Inferior parietal cortex (tissue), 1 donor: ENCODE results near the gene NACC1.

ENCODE experiments used
- DNase-seq: peaks from one replicate; pipeline ENCODE4 v3.0.0-alpha.2; 2016; ENCODE audit errors: extremely low spot score

The NACC1 gene

DNA sequence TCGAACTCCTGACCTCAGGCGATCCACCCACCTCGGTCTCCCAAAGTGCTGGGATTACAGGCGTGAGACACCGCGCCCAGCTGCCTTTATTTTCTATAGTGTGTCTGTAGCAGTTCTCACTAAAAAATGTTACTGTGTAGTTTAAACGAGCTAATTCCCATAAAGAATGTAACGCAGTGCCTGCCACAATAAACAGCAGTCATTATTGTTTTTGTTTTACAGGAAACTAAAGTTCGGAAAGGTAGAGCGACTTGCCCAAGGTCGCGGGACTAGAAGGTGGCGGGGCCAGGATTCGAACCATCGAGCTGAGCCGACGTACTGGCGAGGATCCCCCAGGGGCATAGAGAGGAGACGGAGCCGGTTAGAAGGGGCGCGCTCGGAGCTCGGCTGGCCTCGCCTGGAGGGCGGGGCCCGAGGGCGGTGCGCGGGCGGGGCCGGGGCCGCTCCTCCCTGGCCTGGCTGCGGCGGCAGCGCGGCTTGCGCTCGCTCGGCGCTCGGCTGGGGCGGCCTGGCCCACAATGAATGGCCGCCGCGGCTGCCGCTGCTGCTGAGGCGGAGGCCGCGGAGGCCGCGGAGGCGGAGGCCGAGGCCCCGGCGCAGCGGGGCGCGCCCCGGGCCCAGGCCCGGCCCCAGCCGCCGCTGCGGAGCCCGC lies at the start of gene NACC1:
NACC1 (plus strand) TSS at position 493 of the 652 bp plus-strand sequence. CDS start 16,944 bp downstream, outside the sequence.
- DNase-seq: peak; percentile 86

DNA sequence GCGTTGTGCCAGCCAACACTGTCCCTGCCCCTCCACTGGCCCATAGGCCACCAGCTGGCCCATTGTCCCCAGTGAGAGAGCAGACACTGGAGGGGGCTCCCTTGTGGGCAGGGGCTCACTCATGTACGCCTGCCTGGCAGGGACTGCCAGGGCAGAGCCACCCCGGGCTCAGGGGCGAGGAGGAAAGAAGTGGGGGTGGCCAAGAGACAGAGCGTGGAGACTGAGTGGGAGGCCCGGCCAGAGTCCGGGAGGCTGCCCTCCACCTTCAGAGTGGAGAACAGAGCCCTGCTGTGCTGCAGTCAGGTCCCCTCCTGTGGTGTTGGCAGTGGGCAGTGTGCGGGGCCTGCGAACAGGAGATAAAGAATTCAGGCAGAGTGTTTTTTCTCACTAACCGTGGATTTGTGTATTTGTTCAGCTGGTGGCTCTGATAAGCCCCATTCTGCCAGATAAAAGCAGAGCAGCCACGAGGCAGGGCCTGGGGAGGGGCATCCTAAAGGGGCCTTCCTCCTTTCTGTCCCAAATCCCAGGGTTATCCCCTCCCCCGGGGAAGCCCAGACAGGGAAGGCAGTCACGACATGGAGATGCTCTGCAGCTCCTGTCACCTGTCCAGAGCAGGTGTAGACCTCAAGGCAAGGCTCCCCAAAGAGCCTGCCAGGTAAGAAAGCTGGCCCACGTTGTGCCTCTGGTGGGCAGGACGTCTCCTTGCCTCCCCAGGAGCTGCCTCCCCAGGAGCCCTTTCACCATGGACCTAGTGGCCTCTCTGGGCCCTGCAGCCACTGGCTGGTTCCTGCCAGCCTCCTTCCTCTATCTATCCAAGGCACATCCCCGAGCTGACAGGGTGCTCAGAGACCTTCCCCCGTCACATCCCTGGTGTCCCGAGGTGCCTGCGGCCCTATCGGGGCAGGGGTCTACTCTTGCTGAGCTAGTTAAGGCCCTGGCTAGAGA lies 48.4 kb upstream of the NACC1 start:
- DNase-seq: no peak

DNA sequence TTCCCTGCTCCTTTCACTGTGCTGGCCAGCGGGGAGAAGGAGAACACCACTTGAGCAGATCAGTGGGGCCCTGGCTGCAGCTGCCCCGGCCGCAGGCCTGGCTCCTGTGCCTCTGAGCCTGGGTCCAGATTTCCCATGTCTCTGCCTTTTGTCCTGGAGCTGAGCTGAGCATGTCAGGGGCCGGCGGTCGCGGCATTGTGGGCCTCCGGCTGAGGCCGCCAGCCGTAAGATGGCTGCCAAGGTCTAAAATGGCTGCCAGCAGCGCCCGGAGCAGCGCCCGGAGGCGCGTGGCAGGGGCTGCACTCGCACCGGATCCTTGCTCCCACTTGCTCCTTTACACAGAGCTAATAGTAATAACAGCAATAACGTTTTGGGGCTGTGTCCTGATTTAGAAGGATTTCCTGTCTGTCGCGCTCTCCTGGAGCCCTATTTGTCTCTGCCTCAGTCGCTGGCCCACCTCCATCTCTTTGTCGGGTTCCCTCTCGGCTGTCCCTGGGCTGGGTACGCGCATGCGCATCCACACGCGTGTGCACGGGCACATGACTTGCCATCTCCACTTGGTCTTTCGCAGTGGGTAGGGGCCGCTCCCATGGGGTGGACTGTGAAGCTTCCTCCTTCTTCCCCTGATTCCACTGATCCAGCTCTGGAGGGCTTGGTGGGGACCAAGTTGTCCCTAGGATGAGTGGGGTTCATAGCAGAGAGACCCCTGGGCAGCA lies 47.5 kb upstream of the NACC1 start:
- no peak for DNase-seq

GRCh38 chr19:13071444-13072187 lies 46.4 kb upstream of the NACC1 start:
- DNase-seq: no peak

DNA sequence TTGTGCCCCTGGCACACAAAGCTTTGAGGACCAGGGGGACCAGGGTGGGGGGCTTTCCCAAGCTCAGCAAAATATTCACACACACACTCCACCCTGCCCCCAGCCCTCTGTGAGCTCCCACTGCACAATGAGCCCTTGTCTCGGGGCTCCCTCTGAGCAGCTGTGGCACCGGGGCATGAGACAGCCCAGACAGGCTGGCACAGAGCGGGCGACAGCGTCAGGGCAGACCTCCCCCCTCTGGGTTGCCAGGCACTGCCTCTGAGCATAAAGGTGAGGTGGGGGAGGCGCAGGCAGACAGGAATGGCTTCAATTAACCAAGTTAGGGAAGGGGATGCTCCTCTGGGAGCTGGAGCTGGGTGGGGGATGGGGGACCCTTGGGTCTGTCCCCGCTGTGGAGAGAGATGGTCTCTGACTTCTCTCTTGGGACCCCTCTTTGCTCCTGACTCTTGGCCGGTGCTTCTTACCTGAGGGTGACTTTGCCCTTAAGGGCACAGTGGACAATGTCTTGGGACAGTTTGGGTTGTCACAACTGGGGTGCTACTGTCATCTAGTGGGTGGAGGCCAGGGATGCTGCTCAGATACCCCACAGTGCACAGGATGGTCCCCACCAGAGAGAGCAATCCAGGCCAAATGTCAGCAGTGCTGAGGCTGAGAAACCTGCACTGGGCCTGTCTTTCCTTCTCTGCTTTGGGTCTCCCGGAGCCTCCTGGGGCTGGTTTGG lies 45.7 kb upstream of the NACC1 start:
- peak; percentile 81 for DNase-seq

- no peak for DNase-seq
Observed at GRCh38 chr19:13073263-13073662, 44.8 kb upstream of the NACC1 start.

DNA sequence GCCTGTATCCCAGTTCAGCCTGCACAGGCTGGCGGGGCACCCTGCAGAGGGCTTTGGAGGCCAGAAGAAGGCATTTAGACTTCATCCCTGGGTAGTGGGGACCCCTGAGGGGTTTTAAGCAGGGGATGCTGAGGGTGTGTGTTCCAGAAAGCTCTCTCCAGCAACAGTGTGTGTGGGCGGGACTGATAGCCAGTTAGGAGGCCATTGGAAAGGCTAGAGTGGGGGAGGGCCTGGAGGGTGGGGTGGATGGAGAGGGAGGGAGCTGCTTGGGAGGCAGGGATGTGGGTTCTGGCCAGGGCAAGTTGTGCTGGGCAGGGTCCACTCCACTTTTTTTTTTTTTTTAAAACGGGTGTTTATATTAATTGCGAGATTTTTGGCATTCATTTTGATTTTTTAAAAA lies 43.7 kb upstream of the NACC1 start:
- no peak for DNase-seq

GRCh38 chr19:13076320-13076719 lies 41.7 kb upstream of the NACC1 start:
- no peak for DNase-seq

- DNase-seq: no peak
Observed at GRCh38 chr19:13076787-13077186, 41.3 kb upstream of the NACC1 start.

DNA sequence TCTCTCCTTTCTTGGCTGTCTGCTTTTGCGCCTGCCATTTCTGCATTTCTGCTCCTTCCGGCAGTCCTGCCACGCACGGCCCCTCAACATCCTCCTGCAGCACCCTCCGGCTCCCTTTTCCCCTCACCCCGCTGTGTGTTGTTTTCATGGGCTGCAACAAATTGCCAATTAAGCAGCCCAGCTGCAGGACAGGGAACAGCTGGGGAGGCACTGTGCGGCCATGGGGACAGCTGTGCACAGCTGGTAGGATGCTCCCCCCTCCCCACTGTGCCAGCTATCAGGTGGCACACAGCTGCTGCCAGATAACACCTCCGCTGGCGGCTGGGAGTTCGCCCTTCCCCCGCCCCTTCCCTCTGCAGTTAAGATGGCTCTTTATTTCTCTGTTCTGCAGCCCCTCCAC lies 40.8 kb upstream of the NACC1 start:
- no peak for DNase-seq

GRCh38 chr19:13078381-13078780 lies 39.7 kb upstream of the NACC1 start:
- no peak for DNase-seq

DNA sequence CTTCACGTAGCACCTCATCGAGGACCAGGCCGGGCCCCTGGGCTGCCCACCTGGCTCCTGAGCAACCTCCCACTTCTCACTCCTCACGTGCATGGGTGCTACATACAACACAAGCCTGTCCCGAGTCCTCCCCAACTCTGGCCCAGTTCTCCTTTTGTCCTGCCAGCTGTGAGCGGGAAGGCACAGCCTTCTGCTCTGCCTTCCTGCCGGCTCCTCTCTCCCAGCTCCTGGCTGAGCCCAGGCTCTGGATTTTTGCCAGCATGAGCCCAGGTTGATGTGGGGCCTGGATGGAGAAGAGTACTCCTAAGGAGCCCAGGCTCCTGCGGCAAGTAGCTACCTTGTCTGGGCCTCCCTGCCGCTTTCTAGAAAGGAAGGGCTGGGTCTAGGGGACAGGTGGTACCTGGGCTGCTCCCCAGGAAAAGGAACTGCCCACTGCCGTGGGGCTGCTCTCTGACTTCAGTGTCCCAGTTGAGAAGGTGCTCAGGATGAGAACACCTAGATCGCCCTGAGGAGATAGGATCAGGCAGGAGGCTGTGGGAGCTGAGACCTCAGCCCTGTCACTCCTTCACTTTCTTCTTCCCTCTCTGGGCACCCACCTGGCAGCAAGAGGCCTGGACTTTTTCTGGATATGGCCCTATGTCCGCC lies 39.0 kb upstream of the NACC1 start:
- DNase-seq: no peak

- no peak for DNase-seq
Observed at GRCh38 chr19:13079542-13079986, 38.5 kb upstream of the NACC1 start.

GRCh38 chr19:13082192-13083007 lies 35.7 kb upstream of the NACC1 start:
- DNase-seq: no peak

DNA sequence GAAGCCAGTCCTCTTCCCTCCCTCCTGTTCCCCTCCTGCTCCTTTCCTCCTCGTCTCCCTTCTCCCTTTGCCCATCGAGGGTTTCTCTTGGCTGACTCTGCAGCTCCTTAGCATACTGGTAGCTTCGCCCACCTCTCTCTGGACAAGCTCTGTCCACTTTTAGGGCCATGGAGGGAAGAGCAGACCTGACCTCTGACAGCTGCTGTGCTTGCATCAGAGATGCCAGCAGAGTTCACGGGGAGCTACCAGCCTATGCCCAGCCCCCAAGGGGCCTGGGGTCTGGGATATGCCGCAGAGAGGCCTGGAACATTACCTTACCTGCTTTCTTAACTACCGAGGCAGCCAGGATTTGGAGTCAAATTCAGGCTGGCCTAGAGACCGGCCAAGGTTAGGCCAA lies 35.1 kb upstream of the NACC1 start:
- no peak for DNase-seq

DNA sequence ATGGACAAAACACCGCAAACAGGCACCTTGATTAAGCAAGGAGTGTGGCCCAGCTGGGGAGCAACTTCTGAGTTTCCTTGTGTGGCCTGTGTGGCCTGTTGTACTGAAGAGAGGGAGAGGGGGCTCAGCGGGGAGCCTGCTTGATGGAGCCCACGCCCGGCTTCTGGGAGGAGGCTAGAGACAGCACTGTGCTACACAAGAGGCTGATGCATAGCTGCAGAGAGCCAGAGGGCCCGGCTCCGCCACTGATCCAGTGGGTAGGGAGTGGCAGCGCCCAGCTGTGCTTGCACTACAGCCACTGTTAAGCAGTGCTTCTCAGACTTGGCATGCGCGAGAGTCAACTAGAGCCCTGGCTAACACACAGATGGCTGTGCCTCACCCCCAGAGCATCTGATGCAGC lies 34.4 kb upstream of the NACC1 start:
- no peak for DNase-seq

- no peak for DNase-seq
Observed at GRCh38 chr19:13085666-13086065, 32.4 kb upstream of the NACC1 start.

DNA sequence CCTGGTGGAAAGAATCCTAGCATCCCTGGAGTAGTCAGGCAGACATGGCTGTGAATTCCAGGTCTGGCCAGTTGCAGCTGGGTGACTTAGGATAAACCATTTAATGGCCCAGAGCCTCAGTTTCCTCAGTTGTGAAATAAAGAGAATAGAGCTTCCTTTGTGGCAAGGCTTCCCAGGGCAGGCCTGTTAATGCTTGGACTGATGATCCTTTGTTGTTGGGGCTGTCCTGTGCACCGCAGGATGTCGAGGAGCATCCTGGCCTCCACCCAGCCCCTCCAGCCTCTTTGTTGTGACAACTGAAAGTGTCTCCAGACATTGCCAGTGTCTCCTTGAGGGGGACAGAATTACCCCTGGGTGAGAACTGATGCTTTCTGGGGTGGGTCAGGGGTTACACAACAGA lies 31.7 kb upstream of the NACC1 start:
- no peak for DNase-seq

DNA sequence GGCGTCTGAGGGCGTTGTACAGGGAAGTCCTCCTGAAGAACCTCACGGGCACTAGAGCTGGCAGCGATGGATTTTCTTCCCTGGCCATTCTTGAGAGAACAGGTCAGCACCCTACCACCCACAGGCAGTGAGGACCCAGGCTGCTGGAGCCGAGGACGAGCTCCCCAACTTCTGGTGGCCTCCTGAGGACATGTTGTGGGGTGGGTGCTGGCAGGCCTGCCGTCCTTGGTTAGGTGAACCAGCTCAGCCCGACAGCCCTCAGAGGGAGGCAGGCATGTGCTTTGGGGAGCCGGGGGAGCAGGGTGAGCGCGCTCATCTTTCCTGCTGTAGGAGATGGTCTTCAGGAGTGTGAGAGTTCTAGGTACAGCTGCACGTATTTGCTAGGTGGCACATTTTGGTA lies 30.8 kb upstream of the NACC1 start:
- DNase-seq: no peak
